ENCODE results near the gene PAOX. TPM values are rescaled to one million over a fixed set of nuclear protein-coding genes. Genes with fewer than 3 reads are reported as not detected.

PAOX gene
- total and polyA plus RNA-seq, 2 experiments from 2014 or later = 4.1 to 8.7 TPM

DNA sequence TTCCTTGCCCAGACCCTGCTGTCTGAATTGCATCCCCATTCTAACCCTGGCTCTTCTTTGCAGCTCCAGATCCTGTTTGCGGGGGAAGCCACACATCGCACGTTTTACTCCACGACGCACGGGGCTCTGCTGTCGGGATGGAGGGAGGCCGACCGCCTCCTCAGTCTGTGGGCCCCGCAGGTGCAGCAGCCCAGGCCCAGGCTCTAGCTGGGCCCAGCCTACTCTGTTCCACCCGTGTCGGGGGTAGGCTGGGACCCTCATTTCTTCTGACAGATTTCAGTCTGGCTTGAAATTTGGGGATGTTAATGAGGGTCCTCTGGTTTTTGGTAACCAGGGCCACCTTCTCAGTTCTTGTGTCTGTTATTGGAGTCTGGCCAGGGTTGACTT lies 12.2 kb downstream of the PAOX start:
- no peak overlapping the region for H3K27ac ChIP-seq (ENCODE audit: low read depth)
- no peak overlapping the region for H3K4me2 ChIP-seq
- Mint-ChIP-seq H3K4me1 (peaks cover 9% of the 10 kb centered on the region), H3K36me3 (ENCODE audit: low read depth) (peaks cover 10% of the 10 kb centered on the region), H3K27me3 (ENCODE audit: insufficient read depth, low read depth, poor library complexity) (peaks cover 2% of the 10 kb centered on the region), H3K27ac (no peak overlapping the region), H3K9me3 (no peaks in the 10 kb centered on the region), H3K4me3 (no peak overlapping the region)
- no peaks in the 10 kb centered on the region for H3K27me3 ChIP-seq (ENCODE audit: insufficient read depth)
- no peak overlapping the region for H3K4me3 ChIP-seq
- no peak for TF ChIP-seq NANOG (IDR thresholded peaks at IDR 0.05; ENCODE audit: borderline replicate concordance)
- no peak for TF ChIP-seq EZH2 (IDR thresholded peaks at IDR 0.05; ENCODE audit: low read depth, unreplicated experiment)
- TF ChIP-seq EZH2phosphoT487 (IDR thresholded peaks at IDR 0.05; ENCODE audit: unreplicated experiment) = no peak
- TF ChIP-seq ZNF331 (CRISPR knock-in tag; IDR thresholded peaks at IDR 0.05; ENCODE audit: low read depth) = no peak
- TF ChIP-seq, protein P1, sequence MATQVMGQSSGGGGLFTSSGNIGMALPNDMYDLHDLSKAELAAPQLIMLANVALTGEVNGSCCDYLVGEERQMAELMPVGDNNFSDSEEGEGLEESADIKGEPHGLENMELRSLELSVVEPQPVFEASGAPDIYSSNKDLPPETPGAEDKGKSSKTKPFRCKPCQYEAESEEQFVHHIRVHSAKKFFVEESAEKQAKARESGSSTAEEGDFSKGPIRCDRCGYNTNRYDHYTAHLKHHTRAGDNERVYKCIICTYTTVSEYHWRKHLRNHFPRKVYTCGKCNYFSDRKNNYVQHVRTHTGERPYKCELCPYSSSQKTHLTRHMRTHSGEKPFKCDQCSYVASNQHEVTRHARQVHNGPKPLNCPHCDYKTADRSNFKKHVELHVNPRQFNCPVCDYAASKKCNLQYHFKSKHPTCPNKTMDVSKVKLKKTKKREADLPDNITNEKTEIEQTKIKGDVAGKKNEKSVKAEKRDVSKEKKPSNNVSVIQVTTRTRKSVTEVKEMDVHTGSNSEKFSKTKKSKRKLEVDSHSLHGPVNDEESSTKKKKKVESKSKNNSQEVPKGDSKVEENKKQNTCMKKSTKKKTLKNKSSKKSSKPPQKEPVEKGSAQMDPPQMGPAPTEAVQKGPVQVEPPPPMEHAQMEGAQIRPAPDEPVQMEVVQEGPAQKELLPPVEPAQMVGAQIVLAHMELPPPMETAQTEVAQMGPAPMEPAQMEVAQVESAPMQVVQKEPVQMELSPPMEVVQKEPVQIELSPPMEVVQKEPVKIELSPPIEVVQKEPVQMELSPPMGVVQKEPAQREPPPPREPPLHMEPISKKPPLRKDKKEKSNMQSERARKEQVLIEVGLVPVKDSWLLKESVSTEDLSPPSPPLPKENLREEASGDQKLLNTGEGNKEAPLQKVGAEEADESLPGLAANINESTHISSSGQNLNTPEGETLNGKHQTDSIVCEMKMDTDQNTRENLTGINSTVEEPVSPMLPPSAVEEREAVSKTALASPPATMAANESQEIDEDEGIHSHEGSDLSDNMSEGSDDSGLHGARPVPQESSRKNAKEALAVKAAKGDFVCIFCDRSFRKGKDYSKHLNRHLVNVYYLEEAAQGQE (IDR thresholded peaks at IDR 0.05; ENCODE audit: unreplicated experiment) = no peak
- peaks cover 19% of the 10 kb centered on the region for H3K79me2 ChIP-seq (replicated peaks; ENCODE audit: insufficient read depth)
- no peak overlapping the region for H2AFZ ChIP-seq
- no peak for DNase-seq (ENCODE audit: low spot score)
- peaks cover 6% of the 10 kb centered on the region for H3K36me3 ChIP-seq (ENCODE audit: insufficient read depth)
- H3K9me2 ChIP-seq (ENCODE audit: insufficient read depth) = no peaks in the 10 kb centered on the region
- no peak for ATAC-seq
- no peaks in the 10 kb centered on the region for H3K4me1 ChIP-seq (ENCODE audit: insufficient read depth)
- 0 out of 2 replicates have a peak, but pooled peaks cover 5% of the 10 kb centered on the region for H4K20me1 ChIP-seq (replicated peaks; ENCODE audit: insufficient read depth)
- 0 out of 2 replicates have a peak, but pooled peaks cover 3% of the 10 kb centered on the region for H3F3A ChIP-seq (replicated peaks; ENCODE audit: low read depth)

DNA sequence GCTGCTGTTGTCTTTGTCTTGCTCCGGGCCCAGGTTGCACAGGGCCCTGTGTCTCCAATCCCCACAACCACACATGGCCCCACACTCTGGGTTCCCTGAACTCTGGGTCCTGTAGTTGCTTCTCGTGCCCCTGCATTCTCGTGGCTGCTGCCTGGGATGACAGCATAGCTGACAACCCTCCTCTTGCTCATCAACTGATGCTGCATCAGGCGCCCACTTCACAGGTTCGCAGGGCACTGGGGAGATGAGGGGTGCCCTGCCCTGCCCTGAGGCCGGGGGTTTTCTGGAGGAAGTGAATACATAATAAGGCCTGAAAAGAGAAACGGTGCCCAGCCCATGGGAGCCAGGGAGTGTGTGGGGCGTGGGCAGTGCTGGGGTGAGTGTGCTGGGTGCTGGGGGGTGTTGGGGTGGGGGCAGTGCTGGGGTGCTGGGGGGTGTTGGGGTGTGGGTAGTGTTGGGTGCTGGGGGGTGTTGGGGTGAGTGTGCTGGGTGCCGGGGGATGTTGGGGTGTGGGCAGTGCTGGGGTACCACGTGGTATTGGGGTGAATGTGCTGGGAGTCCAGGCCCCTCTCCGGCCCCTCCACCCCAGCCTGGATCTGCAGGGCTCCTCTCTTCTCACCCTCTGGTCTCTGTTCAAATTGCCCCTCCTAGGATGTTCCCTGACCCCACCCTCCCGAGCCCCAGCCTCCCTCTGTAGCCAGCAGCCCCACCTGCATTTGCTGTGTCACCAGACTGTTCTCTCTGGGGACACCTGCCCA lies 12.9 kb downstream of the PAOX start:
- H3K9me3 Mint-ChIP-seq = no peaks in the 10 kb centered on the region
- Histone ChIP-seq H2AFZ (no peak overlapping the region), H3K36me3 (ENCODE audit: insufficient read depth) (peaks cover 10% of the 10 kb centered on the region), H3K4me2 (no peak overlapping the region), H3K4me1 (ENCODE audit: insufficient read depth) (no peaks in the 10 kb centered on the region), H3K9me2 (ENCODE audit: insufficient read depth) (no peaks in the 10 kb centered on the region), H3F3A (replicated peaks; ENCODE audit: low read depth) (0 out of 2 replicates have a peak, but pooled peaks cover 3% of the 10 kb centered on the region), H3K79me2 (replicated peaks; ENCODE audit: insufficient read depth) (peaks cover 24% of the 10 kb centered on the region), H3K27ac (ENCODE audit: low read depth) (no peak overlapping the region), H3K27me3 (ENCODE audit: insufficient read depth) (no peaks in the 10 kb centered on the region), H4K20me1 (replicated peaks; ENCODE audit: insufficient read depth) (0 out of 2 replicates have a peak, but pooled peaks cover 5% of the 10 kb centered on the region), H3K4me3 (no peak overlapping the region)
- no peak for ATAC-seq
- H3K4me3 Mint-ChIP-seq = no peak overlapping the region
- peaks cover 17% of the 10 kb centered on the region for H3K36me3 Mint-ChIP-seq (ENCODE audit: low read depth)
- no peak overlapping the region for H3K27ac Mint-ChIP-seq
- H3K27me3 Mint-ChIP-seq (ENCODE audit: insufficient read depth, low read depth, poor library complexity) = peaks cover 2% of the 10 kb centered on the region
- H3K4me1 Mint-ChIP-seq = peaks cover 9% of the 10 kb centered on the region
- no peak for DNase-seq (ENCODE audit: low spot score)
- TF ChIP-seq EZH2phosphoT487 (IDR thresholded peaks at IDR 0.05; ENCODE audit: unreplicated experiment) (no peak), EZH2 (IDR thresholded peaks at IDR 0.05; ENCODE audit: low read depth, unreplicated experiment) (no peak), STAT1 (IDR thresholded peaks at IDR 0.05; ENCODE audit: unreplicated experiment) (no peak), NANOG (IDR thresholded peaks at IDR 0.05; ENCODE audit: borderline replicate concordance) (no peak), ZNF331 (CRISPR knock-in tag; IDR thresholded peaks at IDR 0.05; ENCODE audit: low read depth) (no peak), ZNF114 (CRISPR knock-in tag; IDR thresholded peaks at IDR 0.05) (no peak), POLR2AphosphoS5 (IDR thresholded peaks at IDR 0.05; ENCODE audit: low read depth) (no peak)
- TF ChIP-seq, protein P1 (IDR thresholded peaks at IDR 0.05; ENCODE audit: unreplicated experiment) = no peak
- TF ChIP-seq, protein P2, sequence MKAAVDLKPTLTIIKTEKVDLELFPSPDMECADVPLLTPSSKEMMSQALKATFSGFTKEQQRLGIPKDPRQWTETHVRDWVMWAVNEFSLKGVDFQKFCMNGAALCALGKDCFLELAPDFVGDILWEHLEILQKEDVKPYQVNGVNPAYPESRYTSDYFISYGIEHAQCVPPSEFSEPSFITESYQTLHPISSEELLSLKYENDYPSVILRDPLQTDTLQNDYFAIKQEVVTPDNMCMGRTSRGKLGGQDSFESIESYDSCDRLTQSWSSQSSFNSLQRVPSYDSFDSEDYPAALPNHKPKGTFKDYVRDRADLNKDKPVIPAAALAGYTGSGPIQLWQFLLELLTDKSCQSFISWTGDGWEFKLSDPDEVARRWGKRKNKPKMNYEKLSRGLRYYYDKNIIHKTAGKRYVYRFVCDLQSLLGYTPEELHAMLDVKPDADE (IDR thresholded peaks at IDR 0.05) = no peak

Measured in GM23338 (cell line).